A549 treated with dexamethasone at 1 μM for 4 hours (cell line): ENCODE data around the gene DIPK2B. TPM values are rescaled to one million over a fixed set of nuclear protein-coding genes. Genes with fewer than 3 reads are reported as not detected.

Experiments
- total RNA-seq: library from RNA; stranded (reverse); fragments of 200-300 nt; extraction: Qiagen RNA extraction; gene quantifications from 5 replicates; pipeline ENCODE4 v1.2.3, GENCODE V29; 2022

Gene DIPK2B
- total RNA-seq = not detected in 5 replicates

GRCh38 chrX:45200741-45201234 lies at the start of gene DIPK2B:
DIPK2B (minus strand) TSS chrX:45200876; CDS start chrX:45200826, 50 bp downstream.

